Adipose tissue (tissue), 3 donors: ENCODE measurements around the gene APCDD1L. TPM values are rescaled to one million over a fixed set of nuclear protein-coding genes. Genes with fewer than 3 reads are reported as not detected.
"Not testable (repeated sequence)": the region's sequence is repeated elsewhere in the genome, so short reads cannot be mapped to it uniquely, and the experiment has no call there.

Experiments
- H3K27ac ChIP-seq: one replicate; pipeline ENCODE4 v1.5.1; 2013; ENCODE audit warnings: low read depth, low read length
- WGBS, 3 donors: extraction: QIAGEN DNeasy Blood & Tissue Kit; methylation state at CpG; one replicate each; pipeline ENCODE4 v1.1.7; 2013; 5-methylcytosine and 5-hydroxymethylcytosine counted together
- polyA plus RNA-seq, 3 donors: library from polyadenylated mRNA; stranded (reverse); fragments of 200-250 nt; gene quantifications; one replicate each; pipeline ENCODE4 v1.2.3, GENCODE V29; 2013
- donor health status: healthy with polysubstance abuse.
- donor health status: Bipolar disorder and iron deficiency.
- donor health status: healthy.

Gene APCDD1L
- polyA plus RNA-seq, 3 donors, result 0.22 to 0.39 (median 0.30) TPM

GRCh38 chr20:58435237-58435636, 80.0 kb downstream of the APCDD1L start:
- H3K27ac ChIP-seq, result no peak overlapping the region
- WGBS, 3 donors, result 89 to 94% (median 93%) methylated on average over 6 of the region's 6 CpGs

GRCh38 chr20:58434326-58434725, 80.9 kb downstream of the APCDD1L start:
- 76 to 96% (median 94%) methylated on average over 5 of the region's 5 CpGs for WGBS, 3 donors
- H3K27ac ChIP-seq, result no peak overlapping the region

- no peak overlapping the region for H3K27ac ChIP-seq
- WGBS, 3 donors, result 46 to 68% (median 61%) methylated on average over 1 of the region's 1 CpG
Observed at GRCh38 chr20:58433759-58434158, 81.4 kb downstream of the APCDD1L start.

DNA sequence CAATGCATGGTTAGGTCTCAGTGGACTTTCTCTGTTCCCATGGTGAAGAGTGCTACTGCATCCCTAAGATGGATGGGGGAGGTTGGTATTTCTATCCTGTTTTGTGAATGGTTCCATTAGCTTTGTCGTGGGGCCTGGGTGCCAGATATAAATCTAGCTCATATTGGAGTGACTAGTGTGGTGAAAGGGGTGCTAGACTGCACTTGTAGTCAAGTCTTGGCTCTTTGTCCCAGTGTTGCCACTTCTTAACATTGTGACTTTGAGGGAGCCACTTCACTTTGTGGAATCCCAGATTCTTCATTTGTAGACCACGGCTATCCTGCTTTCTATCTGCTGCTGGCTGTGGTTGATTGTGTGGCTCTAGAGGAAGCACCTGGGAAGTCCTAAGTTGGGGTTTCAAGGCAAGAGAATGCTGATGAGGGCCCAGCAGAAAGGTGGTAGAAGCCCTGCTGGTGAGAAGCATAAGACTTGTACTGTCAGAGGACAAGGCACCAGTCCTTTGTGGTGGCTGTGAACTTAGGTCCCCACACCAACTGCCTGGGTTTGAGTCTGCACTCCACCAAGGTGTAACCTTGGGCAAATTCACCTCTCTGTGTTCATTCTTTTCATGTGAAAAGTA, 82.1 kb downstream of the APCDD1L start:
- H3K27ac ChIP-seq, result no peak overlapping the region
- 74 to 94% (median 76%) methylated on average over 2 of the region's 2 CpGs for WGBS, 3 donors

DNA sequence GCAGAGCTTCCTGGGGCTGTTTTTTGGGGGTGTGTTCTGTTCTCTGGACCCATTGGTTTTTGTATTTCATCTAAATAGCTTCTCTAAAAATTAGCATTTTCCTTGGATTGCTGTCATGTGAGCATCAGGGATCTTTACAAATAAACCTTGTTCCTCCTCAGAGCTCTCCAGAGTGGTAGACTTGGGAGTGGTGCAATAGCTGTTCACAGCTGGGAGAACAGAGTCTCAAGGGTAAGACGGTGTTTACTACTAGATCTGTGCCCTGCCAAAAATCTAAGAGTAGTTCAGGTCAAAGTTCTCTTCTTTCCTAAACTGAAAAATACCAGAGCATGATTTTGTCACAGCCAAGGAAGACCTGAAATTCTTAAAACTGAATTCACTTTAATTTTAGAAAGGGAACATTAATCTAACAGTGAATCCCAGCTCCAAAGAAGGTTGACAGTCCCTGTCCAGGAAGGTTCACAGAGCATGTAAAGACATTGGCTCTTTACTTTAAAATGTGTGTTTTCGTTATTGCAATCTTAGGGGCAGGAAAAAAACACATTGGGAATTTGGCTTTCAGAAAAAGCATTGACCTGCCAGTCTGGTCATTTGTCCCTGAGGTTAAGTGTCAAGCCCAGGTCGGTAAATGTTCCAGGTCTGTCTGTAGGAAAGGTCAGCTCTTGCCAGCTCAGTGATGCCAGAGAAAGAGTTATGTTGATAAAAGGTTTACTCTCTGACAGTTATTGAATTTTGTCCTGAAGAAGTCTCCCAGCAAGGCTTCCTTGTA, 82.8 kb downstream of the APCDD1L start:
- H3K27ac ChIP-seq, result no peak overlapping the region
- 51 to 67% (median 64%) methylated on average over 3 of the region's 3 CpGs for WGBS, 3 donors

- 96 to 98% (median 97%) methylated on average over 2 of the region's 2 CpGs for WGBS, 3 donors
Observed at GRCh38 chr20:58431134-58431533, 84.1 kb downstream of the APCDD1L start.

GRCh38 chr20:58429303-58429702, 85.9 kb downstream of the APCDD1L start:
- WGBS, 3 donors, result 85 to 98% (median 90%) methylated on average over 7 of the region's 7 CpGs
- H3K27ac ChIP-seq, result no peak overlapping the region

More at GRCh38 chr20:58431134-58431533, 84.1 kb downstream of the APCDD1L start:
- H3K27ac ChIP-seq, result no peak overlapping the region

- H3K27ac ChIP-seq, result no peak overlapping the region
- 96 to 99% (median 97%) methylated on average over 2 of the region's 2 CpGs for WGBS, 3 donors
Observed at GRCh38 chr20:58428364-58428763, 86.8 kb downstream of the APCDD1L start.

- WGBS, 3 donors, result 94 to 97% (median 97%) methylated on average over 3 of the region's 3 CpGs
- H3K27ac ChIP-seq, result not testable (repeated sequence)
Observed at GRCh38 chr20:58427571-58427970, 87.6 kb downstream of the APCDD1L start.

- WGBS, 3 donors, result 84 to 92% (median 87%) methylated on average over 6 of the region's 6 CpGs
- H3K27ac ChIP-seq, result no peak overlapping the region
Observed at GRCh38 chr20:58424218-58424969, 90.8 kb downstream of the APCDD1L start.

GRCh38 chr20:58421497-58421850, 93.7 kb downstream of the APCDD1L start:
- 58 to 89% (median 83%) methylated on average over 1 of the region's 1 CpG for WGBS, 3 donors

DNA sequence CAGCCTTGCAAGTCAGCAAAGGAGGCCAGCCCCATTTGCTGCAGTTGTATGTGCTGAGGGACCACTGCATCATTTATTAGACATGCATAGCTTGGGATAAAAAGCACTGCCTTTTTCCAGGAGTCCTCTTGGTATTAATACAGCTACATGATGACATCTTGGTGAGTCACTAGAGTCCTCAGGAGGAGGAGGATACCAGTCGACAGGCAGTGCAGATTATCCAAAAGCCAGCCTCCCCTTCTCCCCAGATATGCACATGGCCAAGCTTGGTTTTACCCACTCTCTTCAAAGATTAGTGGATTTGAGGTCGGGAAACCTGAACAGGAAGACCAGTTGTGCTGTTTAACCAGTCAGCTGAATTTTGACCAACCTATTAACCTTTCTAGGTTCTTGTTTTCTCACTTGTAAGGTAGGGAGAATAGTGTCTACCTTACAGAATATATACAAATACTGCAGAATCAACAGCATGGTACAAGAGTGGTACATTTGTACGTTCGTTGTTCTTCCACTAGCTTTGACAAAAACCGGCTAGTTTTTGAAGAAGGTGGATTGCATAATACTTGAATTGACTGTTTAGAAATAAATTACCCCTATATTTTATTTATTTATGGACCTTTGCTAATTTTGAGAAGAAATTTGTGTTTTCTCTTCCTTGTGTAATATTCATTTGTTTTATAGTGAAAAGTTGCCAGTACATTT, 94.3 kb downstream of the APCDD1L start:
- H3K27ac ChIP-seq, result no peak overlapping the region
- 84 to 88% (median 86%) methylated on average over 5 of the region's 5 CpGs for WGBS, 3 donors

More at GRCh38 chr20:58421497-58421850, 93.7 kb downstream of the APCDD1L start:
- no peak overlapping the region for H3K27ac ChIP-seq

- no peak overlapping the region for H3K27ac ChIP-seq
- WGBS, 3 donors, result 77 to 92% (median 84%) methylated on average over 5 of the region's 5 CpGs
Observed at GRCh38 chr20:58418949-58419748, 96.0 kb downstream of the APCDD1L start.

DNA sequence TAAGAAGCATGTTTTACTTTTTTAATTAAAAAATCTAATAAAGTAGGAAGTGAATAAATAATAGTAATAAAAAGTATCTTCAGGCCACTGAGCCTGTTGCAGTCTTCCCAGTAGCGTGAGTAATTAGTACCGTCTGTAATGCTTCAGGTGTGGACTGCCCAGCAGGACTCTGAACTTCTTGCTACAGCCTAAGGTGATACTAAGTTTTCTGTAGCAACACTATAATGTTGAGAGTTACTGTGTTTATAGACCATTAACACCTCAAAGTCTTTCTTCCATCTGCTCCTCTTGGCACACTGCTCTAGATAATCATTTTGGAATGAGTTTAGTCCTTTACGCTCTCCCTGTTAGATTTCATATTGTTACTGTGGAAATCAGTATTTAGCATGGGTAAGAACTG, 97.8 kb downstream of the APCDD1L start:
- WGBS, 3 donors, result 94 to 97% (median 97%) methylated on average over 3 of the region's 3 CpGs
- no peak overlapping the region for H3K27ac ChIP-seq

GRCh38 chr20:58416835-58417234, 98.4 kb downstream of the APCDD1L start:
- WGBS, 3 donors, result 65 to 73% (median 66%) methylated on average over 2 of the region's 2 CpGs
- H3K27ac ChIP-seq, result no peak overlapping the region

- 79 to 97% (median 94%) methylated on average over 1 of the region's 1 CpG for WGBS, 3 donors
- H3K27ac ChIP-seq, result no peak overlapping the region
Observed at GRCh38 chr20:58416057-58416456, 99.1 kb downstream of the APCDD1L start.

DNA sequence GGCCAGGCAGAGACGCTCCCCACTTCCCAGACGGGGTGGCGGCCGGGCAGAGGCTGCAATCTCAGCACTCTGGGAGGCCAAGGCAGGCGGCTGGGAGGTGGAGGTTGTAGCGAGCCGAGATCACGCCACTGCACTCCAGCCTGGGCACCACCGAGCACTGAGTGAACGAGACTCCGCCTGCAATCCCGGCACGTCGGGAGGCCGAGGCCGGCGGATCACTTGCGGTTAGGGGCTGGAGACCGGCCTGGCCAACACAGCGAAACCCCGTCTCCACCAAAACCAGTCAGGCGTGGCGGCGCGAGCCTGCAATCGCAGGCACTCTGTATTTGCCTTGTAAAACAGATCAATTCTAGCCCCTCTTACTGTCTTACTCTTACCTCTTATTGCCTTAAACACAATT, 100.4 kb downstream of the APCDD1L start:
- 96 to 100% (median 99%) methylated on average over 8 to 26 of the region's 26 CpGs for WGBS, 3 donors

DNA sequence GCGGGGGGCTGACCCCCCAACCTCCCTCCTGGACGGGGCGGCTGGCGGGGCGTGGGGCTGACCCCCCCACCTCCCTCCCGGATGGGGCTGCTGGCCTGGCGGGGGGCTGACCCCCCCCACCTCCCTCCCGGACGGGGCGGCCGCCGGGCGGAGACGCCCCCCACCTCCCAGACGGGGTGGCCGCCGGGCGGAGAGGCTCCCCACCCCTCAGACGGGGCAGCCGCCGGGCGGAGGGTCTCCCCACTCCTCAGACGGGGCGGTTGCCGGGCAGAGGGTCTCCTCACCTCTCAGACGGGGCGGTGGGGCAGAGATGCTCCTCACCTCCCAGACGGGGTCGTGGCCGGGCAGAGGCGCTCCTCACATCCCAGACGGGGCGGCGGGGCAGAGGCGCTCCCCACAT, 101.0 kb downstream of the APCDD1L start:
- H3K27ac ChIP-seq, result not testable (repeated sequence)
- 96 to 100% (median 97%) methylated on average over 3 to 31 of the region's 35 CpGs for WGBS, 3 donors

More for the DNA sequence above, 100.4 kb downstream of the APCDD1L start:
- H3K27ac ChIP-seq, result not testable (repeated sequence)
